Mesodermal cell (in vitro differentiated cells): ENCODE measurements around the gene FNDC8.
"Not testable (repeated sequence)": the region's sequence is repeated elsewhere in the genome, so short reads cannot be mapped to it uniquely, and the experiment has no call there.

Experiments used
- H3K27ac ChIP-seq: 2 replicates; pipeline ENCODE4 v1.7.0; 2013; ENCODE audit warnings: mild to moderate bottlenecking, low read depth, low read length, moderate library complexity; ENCODE audit not compliant: severe bottlenecking
- H3K36me3 ChIP-seq: 2 replicates; pipeline ENCODE4 v1.7.1; 2013; ENCODE audit warnings: mild to moderate bottlenecking, low read length, moderate library complexity; ENCODE audit not compliant: control insufficient read depth, insufficient read depth
- H3K4me1 ChIP-seq: one replicate; pipeline ENCODE4 v1.7.1; 2013; ENCODE audit warnings: mild to moderate bottlenecking, low read length; ENCODE audit not compliant: insufficient read depth, control insufficient read depth, poor library complexity, severe bottlenecking
- H3K4me3 ChIP-seq: 2 replicates; pipeline ENCODE4 v1.7.0; 2013; ENCODE audit warnings: low read length, control low read depth, mild to moderate bottlenecking; ENCODE audit not compliant: insufficient read depth, poor library complexity, severe bottlenecking; ENCODE audit errors: extremely low read depth
- H3K9me3 ChIP-seq: 2 replicates; pipeline ENCODE4 v1.7.1; 2013; ENCODE audit warnings: mild to moderate bottlenecking, low read length, moderate library complexity; ENCODE audit not compliant: control insufficient read depth
- WGBS, 2 experiments: methylation state at CpG; one replicate each; pipeline ENCODE4 v1.1.5; 2013; ENCODE audit warnings: missing lambda C conversion rate in 2 of 2; ENCODE audit not compliant: insufficient coverage in 2 of 2; 5-methylcytosine and 5-hydroxymethylcytosine counted together

Gene FNDC8

GRCh38 chr17:35171834-35172233 is 50.4 kb downstream of the FNDC8 start:
- H3K36me3 ChIP-seq, result no peaks in the 10 kb centered on the region
- H3K4me1 ChIP-seq, result no peaks in the 10 kb centered on the region
- no peak overlapping the region for H3K27ac ChIP-seq
- WGBS, 2 experiments, result no CpG with 5 or more reads among the region's 2 CpGs
- H3K4me3 ChIP-seq, result no peak overlapping the region
- H3K9me3 ChIP-seq, result no peaks in the 10 kb centered on the region

GRCh38 chr17:35172321-35172720 is 50.9 kb downstream of the FNDC8 start:
- not testable (repeated sequence) for H3K27ac ChIP-seq, H3K4me3 ChIP-seq, H3K9me3 ChIP-seq, H3K36me3 ChIP-seq, H3K4me1 ChIP-seq
- 82 to 83% methylated on average over 1 to 3 of the region's 3 CpGs for WGBS, 2 experiments

GRCh38 chr17:35174835-35175334 is 53.5 kb downstream of the FNDC8 start:
- 93 to 100% methylated on average over 2 of the region's 2 CpGs for WGBS, 2 experiments
- Histone ChIP-seq H3K36me3 (no peaks in the 10 kb centered on the region), H3K27ac (no peak overlapping the region), H3K4me1 (no peaks in the 10 kb centered on the region), H3K4me3 (no peak overlapping the region), H3K9me3 (no peaks in the 10 kb centered on the region)

- H3K27ac ChIP-seq, result no peak overlapping the region
- no peaks in the 10 kb centered on the region for H3K36me3 ChIP-seq
- 77 to 81% methylated on average over 5 to 7 of the region's 9 CpGs for WGBS, 2 experiments
- H3K4me1 ChIP-seq, result no peaks in the 10 kb centered on the region
- no peaks in the 10 kb centered on the region for H3K9me3 ChIP-seq
- H3K4me3 ChIP-seq, result no peak overlapping the region
Observed at GRCh38 chr17:35175638-35176415, 54.4 kb downstream of the FNDC8 start.

- Histone ChIP-seq H3K9me3 (no peaks in the 10 kb centered on the region), H3K4me3 (no peak overlapping the region), H3K4me1 (no peaks in the 10 kb centered on the region), H3K36me3 (no peaks in the 10 kb centered on the region), H3K27ac (no peak overlapping the region)
- WGBS, 2 experiments, result 80 to 81% methylated on average over 5 to 6 of the region's 8 CpGs
Observed at GRCh38 chr17:35176897-35177296, 55.5 kb downstream of the FNDC8 start.

GRCh38 chr17:35179379-35179778 is 58.0 kb downstream of the FNDC8 start:
- not testable (repeated sequence) for H3K27ac ChIP-seq, H3K4me1 ChIP-seq, H3K4me3 ChIP-seq, H3K9me3 ChIP-seq, H3K36me3 ChIP-seq
- WGBS, 2 experiments, result 83 to 88% methylated on average over 1 to 2 of the region's 5 CpGs
